ENCODE measurements around the gene MGAT5B. TPM values are rescaled to one million over a fixed set of nuclear protein-coding genes. Genes with fewer than 3 reads are reported as not detected.

Gene MGAT5B
- total and polyA plus RNA-seq, 2 of the 13 experiments (the other 11 are each of a cell fraction or from before 2014, with no cell fraction given) = 0.07 to 0.13 TPM

DNA sequence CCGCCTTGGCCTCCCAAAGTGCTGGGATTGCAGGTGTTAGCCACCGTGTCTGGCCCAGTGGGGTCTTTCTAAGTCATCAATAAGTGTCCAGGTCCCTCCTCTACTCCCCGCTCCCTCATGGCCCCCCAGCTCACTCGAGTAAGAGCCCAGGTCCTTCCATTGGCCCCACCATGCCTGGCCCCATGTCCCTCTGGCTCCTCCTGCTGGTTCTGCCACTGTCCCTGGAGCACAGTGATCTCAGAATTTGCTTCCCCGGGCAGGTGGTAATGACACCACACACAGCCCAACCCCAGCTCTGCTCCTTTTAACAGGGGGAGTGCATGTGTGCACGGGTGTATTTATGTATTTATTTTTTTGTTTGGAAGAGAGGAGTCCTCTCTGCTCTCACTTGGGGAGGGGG is 19.6 kb downstream of the MGAT5B start:
- ChIA-PET CTCF (ENCODE audit: low intra/inter-chr PET ratio, low total read pairs) (interaction anchor here (0.8 kb wide), 1 partner anchor 72 kb away, joined by 3 read pairs; no protein-coding TSS in a partner anchor), POLR2A (no interaction called here)
- in situ Hi-C loops (cut with HindIII; ENCODE audit: extremely low pct_ligation_motif_present, low pct_unique_long_range_greater_than_20kb) (no loop called here), intact Hi-C loops (cut with micrococcal nuclease; ENCODE audit: unreplicated experiment) (no loop called here)
- 31% methylated on average over 6 of the region's 6 CpGs for WGBS (ENCODE audit: low lambda C conversion rate)
- Histone ChIP-seq H3K4me1 (ENCODE audit: insufficient read depth, low read length) (0 out of 2 replicates have a peak, but pooled peaks cover 7% of the 10 kb centered on the region), H3K4me3 (replicated peaks in 1 of 3; ENCODE audit: insufficient read depth in 1 of 3, low read depth in 2 of 3, low read length in 3 of 3) (no peak overlapping the region), H4K20me1 (ENCODE audit: insufficient read depth, low read length) (peaks cover 5% of the 10 kb centered on the region; the same call in 1 of the 2 replicates), H2AFZ (ENCODE audit: low read length) (no peak overlapping the region), H3K4me2 (ENCODE audit: low read depth, low read length) (no peak overlapping the region), H3K79me2 (ENCODE audit: insufficient read depth, low read length) (no peaks in the 10 kb centered on the region), H3K27ac (ENCODE audit: extremely low read length, insufficient read depth, low read length) (no peak overlapping the region), H3K9ac (ENCODE audit: insufficient read depth, low read depth, low read length) (no peak overlapping the region), H3K9me3 (ENCODE audit: low read length) (no peaks in the 10 kb centered on the region), H3K36me3 (replicated peaks in 1 of 2; ENCODE audit: control insufficient read depth in 1 of 2, insufficient read depth in 2 of 2, low read length in 2 of 2) (no peaks in the 10 kb centered on the region), H3K27me3 (ENCODE audit: control insufficient read depth in 1 of 2, insufficient read depth in 2 of 2, low read length in 2 of 2) (peaks cover 2 to 53% of the 10 kb centered on the region in 2 experiments; a peak in 3 of 5 replicates)
- ATAC-seq (peak; percentile 26; the same call in 1 of the 3 replicates), FAIRE-seq (no peak), DNase-seq (ENCODE audit: low spot score) (no peak)
- BruUV-seq (replicated peaks) = no TSS peak
- TF ChIP-seq CTCF (CRISPR knock-in tag; IDR thresholded peaks at IDR 0.05) (peak; percentile 29), FLYWCH1 (CRISPR knock-in tag; IDR thresholded peaks at IDR 0.05) (no peak)

DNA sequence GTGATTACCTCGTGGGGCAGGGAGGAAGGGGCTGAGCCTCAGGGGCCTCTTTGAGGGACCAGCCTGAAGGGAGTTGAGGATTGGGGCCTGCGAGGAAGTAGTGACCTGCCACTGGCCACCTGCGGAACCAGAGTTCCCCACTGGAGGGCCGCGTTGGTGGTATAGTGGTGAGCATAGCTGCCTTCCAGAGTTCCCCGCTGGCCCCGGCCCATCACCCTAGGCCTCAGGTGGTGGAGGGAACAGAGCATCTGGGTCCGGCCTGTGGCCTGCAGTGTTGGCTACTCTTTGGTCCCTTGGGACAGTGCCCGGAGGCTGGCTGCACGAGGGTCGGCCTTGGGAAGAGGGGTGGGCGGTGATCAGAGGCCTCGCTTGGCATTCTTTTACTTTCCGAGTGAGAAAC is 20.5 kb downstream of the MGAT5B start:
- ATAC-seq = peak; percentile 84
- 19% methylated on average over 14 of the region's 14 CpGs for WGBS (ENCODE audit: low lambda C conversion rate)
- TF ChIP-seq SNAI1 (CRISPR knock-in tag; IDR thresholded peaks at IDR 0.05; ENCODE audit: borderline replicate concordance) (no peak), CTCF (CRISPR knock-in tag; IDR thresholded peaks at IDR 0.05) (peak; percentile 42), RAD21 (CRISPR knock-in tag; IDR thresholded peaks at IDR 0.05) (peak; percentile 54), RXRA (CRISPR knock-in tag; IDR thresholded peaks at IDR 0.05) (no peak), STAG1 (CRISPR knock-in tag; IDR thresholded peaks at IDR 0.05) (peak; percentile 34; the same call in 1 of the 2 replicates), KAT8 (CRISPR knock-in tag; IDR thresholded peaks at IDR 0.05) (no peak), NBN (conservative IDR thresholded peaks at IDR 0.05) (no peak)
- TF ChIP-seq, protein P1, sequence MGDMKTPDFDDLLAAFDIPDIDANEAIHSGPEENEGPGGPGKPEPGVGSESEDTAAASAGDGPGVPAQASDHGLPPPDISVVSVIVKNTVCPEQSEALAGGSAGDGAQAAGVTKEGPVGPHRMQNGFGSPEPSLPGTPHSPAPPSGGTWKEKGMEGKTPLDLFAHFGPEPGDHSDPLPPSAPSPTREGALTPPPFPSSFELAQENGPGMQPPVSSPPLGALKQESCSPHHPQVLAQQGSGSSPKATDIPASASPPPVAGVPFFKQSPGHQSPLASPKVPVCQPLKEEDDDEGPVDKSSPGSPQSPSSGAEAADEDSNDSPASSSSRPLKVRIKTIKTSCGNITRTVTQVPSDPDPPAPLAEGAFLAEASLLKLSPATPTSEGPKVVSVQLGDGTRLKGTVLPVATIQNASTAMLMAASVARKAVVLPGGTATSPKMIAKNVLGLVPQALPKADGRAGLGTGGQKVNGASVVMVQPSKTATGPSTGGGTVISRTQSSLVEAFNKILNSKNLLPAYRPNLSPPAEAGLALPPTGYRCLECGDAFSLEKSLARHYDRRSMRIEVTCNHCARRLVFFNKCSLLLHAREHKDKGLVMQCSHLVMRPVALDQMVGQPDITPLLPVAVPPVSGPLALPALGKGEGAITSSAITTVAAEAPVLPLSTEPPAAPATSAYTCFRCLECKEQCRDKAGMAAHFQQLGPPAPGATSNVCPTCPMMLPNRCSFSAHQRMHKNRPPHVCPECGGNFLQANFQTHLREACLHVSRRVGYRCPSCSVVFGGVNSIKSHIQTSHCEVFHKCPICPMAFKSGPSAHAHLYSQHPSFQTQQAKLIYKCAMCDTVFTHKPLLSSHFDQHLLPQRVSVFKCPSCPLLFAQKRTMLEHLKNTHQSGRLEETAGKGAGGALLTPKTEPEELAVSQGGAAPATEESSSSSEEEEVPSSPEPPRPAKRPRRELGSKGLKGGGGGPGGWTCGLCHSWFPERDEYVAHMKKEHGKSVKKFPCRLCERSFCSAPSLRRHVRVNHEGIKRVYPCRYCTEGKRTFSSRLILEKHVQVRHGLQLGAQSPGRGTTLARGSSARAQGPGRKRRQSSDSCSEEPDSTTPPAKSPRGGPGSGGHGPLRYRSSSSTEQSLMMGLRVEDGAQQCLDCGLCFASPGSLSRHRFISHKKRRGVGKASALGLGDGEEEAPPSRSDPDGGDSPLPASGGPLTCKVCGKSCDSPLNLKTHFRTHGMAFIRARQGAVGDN (CRISPR knock-in tag; IDR thresholded peaks at IDR 0.05) = peak; percentile 13; the same call in 1 of the 2 replicates

More for the DNA sequence above, 20.5 kb downstream of the MGAT5B start:
- BruUV-seq (replicated peaks) = no TSS peak
- ChIA-PET POLR2A (no interaction called here), CTCF (ENCODE audit: low intra/inter-chr PET ratio, low total read pairs) (interaction anchor here (0.8 kb wide), 1 partner anchor 73 kb away, joined by 3 read pairs; no protein-coding TSS in a partner anchor)
- Histone ChIP-seq H2AFZ (ENCODE audit: low read length) (no peak overlapping the region), H3K27me3 (ENCODE audit: control insufficient read depth in 1 of 2, insufficient read depth in 2 of 2, low read length in 2 of 2) (peaks cover 2 to 53% of the 10 kb centered on the region in 2 experiments; a peak in 3 of 5 replicates), H3K79me2 (ENCODE audit: insufficient read depth, low read length) (no peaks in the 10 kb centered on the region), H3K36me3 (replicated peaks in 1 of 2; ENCODE audit: control insufficient read depth in 1 of 2, insufficient read depth in 2 of 2, low read length in 2 of 2) (no peaks in the 10 kb centered on the region), H4K20me1 (ENCODE audit: insufficient read depth, low read length) (peaks cover 3% of the 10 kb centered on the region; the same call in 1 of the 2 replicates), H3K4me2 (ENCODE audit: low read depth, low read length) (no peak overlapping the region), H3K4me1 (ENCODE audit: insufficient read depth, low read length) (0 out of 2 replicates have a peak, but pooled peaks cover 7% of the 10 kb centered on the region), H3K9ac (ENCODE audit: insufficient read depth, low read depth, low read length) (no peak overlapping the region), H3K4me3 (replicated peaks in 1 of 3; ENCODE audit: insufficient read depth in 1 of 3, low read depth in 2 of 3, low read length in 3 of 3) (no peak overlapping the region), H3K9me3 (ENCODE audit: low read length) (no peaks in the 10 kb centered on the region), H3K27ac (ENCODE audit: extremely low read length, insufficient read depth, low read length) (no peak overlapping the region)
- DNase-seq (ENCODE audit: low spot score) (peak; percentile 23), FAIRE-seq (no peak)
- intact Hi-C loops (cut with micrococcal nuclease; ENCODE audit: unreplicated experiment) = no loop called here
- in situ Hi-C loops (cut with HindIII; ENCODE audit: extremely low pct_ligation_motif_present, low pct_unique_long_range_greater_than_20kb) = no loop called here

Data from HepG2 (cell line).